Memory B cell (primary cell): ENCODE data around the gene HSPA6.
A peak's percentile ranks its signal among the peaks of the same experiment; 100 is the strongest.
"Not testable (repeated sequence)": the region's sequence is repeated elsewhere in the genome, so short reads cannot be mapped to it uniquely, and the experiment has no call there.

ENCODE experiments used
- ATAC-seq: fragments of 150-1000 bp; cut with Tn5 transposase; 2 replicates; pipeline ENCODE4 v1.10.0; 2021; ENCODE audit warnings: low read depth, mild to moderate bottlenecking, moderate library complexity
- DNase-seq, 2 donors: peaks; one replicate each; pipeline ENCODE4 v3.0.0; 2022; ENCODE audit warnings: low spot score in 2 of 2
- H3K27ac Mint-ChIP-seq: one replicate; pipeline ENCODE4 v1.8.0; 2022; ENCODE audit warnings: mild to moderate bottlenecking, moderate library complexity, mixed read lengths
- H3K27me3 Mint-ChIP-seq: one replicate; pipeline ENCODE4 v1.8.0; 2022; ENCODE audit warnings: mixed read lengths
- H3K36me3 Mint-ChIP-seq: one replicate; pipeline ENCODE4 v1.8.0; 2022; ENCODE audit warnings: mild to moderate bottlenecking, mixed read lengths
- H3K4me1 Mint-ChIP-seq: one replicate; pipeline ENCODE4 v1.8.0; 2022; ENCODE audit warnings: mixed read lengths
- H3K4me3 Mint-ChIP-seq: one replicate; pipeline ENCODE4 v1.8.0; 2022; ENCODE audit warnings: mild to moderate bottlenecking, moderate library complexity, mixed read lengths
- H3K9me3 Mint-ChIP-seq: one replicate; pipeline ENCODE4 v1.8.0; 2022; ENCODE audit warnings: mixed read lengths

HSPA6 gene

DNA sequence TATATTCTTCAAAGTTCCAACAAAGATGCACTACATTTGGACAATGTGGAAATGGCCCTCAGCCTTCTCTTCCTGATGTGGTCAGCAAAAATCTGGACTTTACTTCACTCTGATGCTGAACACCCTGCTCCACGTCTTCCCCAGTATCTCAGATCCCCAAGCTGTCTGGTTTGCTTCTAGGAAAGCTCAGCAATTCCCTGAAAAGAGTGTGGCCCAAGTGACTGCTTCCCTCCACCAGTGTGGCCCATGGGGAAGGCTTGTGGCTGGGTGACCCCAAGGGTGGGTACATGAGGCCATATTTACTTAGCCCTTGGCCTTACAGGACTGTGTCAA is 10.9 kb upstream of the HSPA6 start:
- not testable (repeated sequence) for H3K36me3 Mint-ChIP-seq, H3K9me3 Mint-ChIP-seq, DNase-seq, H3K4me3 Mint-ChIP-seq, H3K4me1 Mint-ChIP-seq, H3K27me3 Mint-ChIP-seq, H3K27ac Mint-ChIP-seq, ATAC-seq

- not testable (repeated sequence) for ATAC-seq, H3K9me3 Mint-ChIP-seq, H3K27ac Mint-ChIP-seq, H3K36me3 Mint-ChIP-seq, H3K4me3 Mint-ChIP-seq, H3K4me1 Mint-ChIP-seq, DNase-seq, H3K27me3 Mint-ChIP-seq
These were observed 10.4 kb upstream of the HSPA6 start for GRCh38 chr1:161513953-161514352.

- DNase-seq, H3K4me1 Mint-ChIP-seq, ATAC-seq, H3K36me3 Mint-ChIP-seq, H3K27me3 Mint-ChIP-seq, H3K9me3 Mint-ChIP-seq: not testable (repeated sequence)
- H3K4me3 Mint-ChIP-seq, result peak overlapping the region; percentile 87
- peak overlapping the region; percentile 99 for H3K27ac Mint-ChIP-seq
These were observed 1.1 kb upstream of the HSPA6 start for GRCh38 chr1:161523041-161523816.

GRCh38 chr1:161524742-161525291 is 477 bp downstream of the HSPA6 start:
- H3K4me1 Mint-ChIP-seq, H3K9me3 Mint-ChIP-seq, H3K27me3 Mint-ChIP-seq, H3K36me3 Mint-ChIP-seq, H3K27ac Mint-ChIP-seq: not testable (repeated sequence)
- ATAC-seq (peak; percentile 12), DNase-seq (peak in 1 of 2 donors; percentile 37)
- peak overlapping the region; percentile 81 for H3K4me3 Mint-ChIP-seq

DNA sequence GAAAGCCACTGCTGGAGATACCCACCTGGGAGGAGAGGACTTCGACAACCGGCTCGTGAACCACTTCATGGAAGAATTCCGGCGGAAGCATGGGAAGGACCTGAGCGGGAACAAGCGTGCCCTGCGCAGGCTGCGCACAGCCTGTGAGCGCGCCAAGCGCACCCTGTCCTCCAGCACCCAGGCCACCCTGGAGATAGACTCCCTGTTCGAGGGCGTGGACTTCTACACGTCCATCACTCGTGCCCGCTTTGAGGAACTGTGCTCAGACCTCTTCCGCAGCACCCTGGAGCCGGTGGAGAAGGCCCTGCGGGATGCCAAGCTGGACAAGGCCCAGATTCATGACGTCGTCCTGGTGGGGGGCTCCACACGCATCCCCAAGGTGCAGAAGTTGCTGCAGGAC is 981 bp downstream of the HSPA6 start:
- not testable (repeated sequence) for H3K27ac Mint-ChIP-seq, ATAC-seq, H3K27me3 Mint-ChIP-seq, H3K36me3 Mint-ChIP-seq, H3K4me1 Mint-ChIP-seq, H3K9me3 Mint-ChIP-seq, DNase-seq
- peak overlapping the region; percentile 81 for H3K4me3 Mint-ChIP-seq

DNA sequence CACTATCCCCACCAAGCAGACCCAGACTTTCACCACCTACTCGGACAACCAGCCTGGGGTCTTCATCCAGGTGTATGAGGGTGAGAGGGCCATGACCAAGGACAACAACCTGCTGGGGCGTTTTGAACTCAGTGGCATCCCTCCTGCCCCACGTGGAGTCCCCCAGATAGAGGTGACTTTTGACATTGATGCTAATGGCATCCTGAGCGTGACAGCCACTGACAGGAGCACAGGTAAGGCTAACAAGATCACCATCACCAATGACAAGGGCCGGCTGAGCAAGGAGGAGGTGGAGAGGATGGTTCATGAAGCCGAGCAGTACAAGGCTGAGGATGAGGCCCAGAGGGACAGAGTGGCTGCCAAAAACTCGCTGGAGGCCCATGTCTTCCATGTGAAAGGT is 1.6 kb downstream of the HSPA6 start:
- H3K4me3 Mint-ChIP-seq, H3K4me1 Mint-ChIP-seq, H3K27me3 Mint-ChIP-seq: not testable (repeated sequence)

GRCh38 chr1:161528550-161528949 is 4.2 kb downstream of the HSPA6 start:
- not testable (repeated sequence) for H3K27ac Mint-ChIP-seq, ATAC-seq, H3K9me3 Mint-ChIP-seq, H3K4me1 Mint-ChIP-seq, DNase-seq, H3K36me3 Mint-ChIP-seq, H3K27me3 Mint-ChIP-seq, H3K4me3 Mint-ChIP-seq

More for the DNA sequence above, 1.6 kb downstream of the HSPA6 start:
- not testable (repeated sequence) for DNase-seq, ATAC-seq, H3K27ac Mint-ChIP-seq, H3K36me3 Mint-ChIP-seq, H3K9me3 Mint-ChIP-seq

GRCh38 chr1:161529463-161530104 is 5.2 kb downstream of the HSPA6 start:
- not testable (repeated sequence) for H3K27me3 Mint-ChIP-seq, ATAC-seq, H3K36me3 Mint-ChIP-seq, H3K9me3 Mint-ChIP-seq, DNase-seq, H3K4me1 Mint-ChIP-seq
- Mint-ChIP-seq H3K4me3 (peak overlapping the region; percentile 89), H3K27ac (peak overlapping the region; percentile 99)

- not testable (repeated sequence) for H3K4me1 Mint-ChIP-seq, H3K36me3 Mint-ChIP-seq, H3K27me3 Mint-ChIP-seq, H3K9me3 Mint-ChIP-seq
- peak overlapping the region; percentile 89 for H3K4me3 Mint-ChIP-seq
- H3K27ac Mint-ChIP-seq, result peak overlapping the region; percentile 99
- ATAC-seq (peak; percentile 42), DNase-seq (peak; percentile 55 to 65)
These were observed 5.8 kb downstream of the HSPA6 start for GRCh38 chr1:161530158-161530557.

DNA sequence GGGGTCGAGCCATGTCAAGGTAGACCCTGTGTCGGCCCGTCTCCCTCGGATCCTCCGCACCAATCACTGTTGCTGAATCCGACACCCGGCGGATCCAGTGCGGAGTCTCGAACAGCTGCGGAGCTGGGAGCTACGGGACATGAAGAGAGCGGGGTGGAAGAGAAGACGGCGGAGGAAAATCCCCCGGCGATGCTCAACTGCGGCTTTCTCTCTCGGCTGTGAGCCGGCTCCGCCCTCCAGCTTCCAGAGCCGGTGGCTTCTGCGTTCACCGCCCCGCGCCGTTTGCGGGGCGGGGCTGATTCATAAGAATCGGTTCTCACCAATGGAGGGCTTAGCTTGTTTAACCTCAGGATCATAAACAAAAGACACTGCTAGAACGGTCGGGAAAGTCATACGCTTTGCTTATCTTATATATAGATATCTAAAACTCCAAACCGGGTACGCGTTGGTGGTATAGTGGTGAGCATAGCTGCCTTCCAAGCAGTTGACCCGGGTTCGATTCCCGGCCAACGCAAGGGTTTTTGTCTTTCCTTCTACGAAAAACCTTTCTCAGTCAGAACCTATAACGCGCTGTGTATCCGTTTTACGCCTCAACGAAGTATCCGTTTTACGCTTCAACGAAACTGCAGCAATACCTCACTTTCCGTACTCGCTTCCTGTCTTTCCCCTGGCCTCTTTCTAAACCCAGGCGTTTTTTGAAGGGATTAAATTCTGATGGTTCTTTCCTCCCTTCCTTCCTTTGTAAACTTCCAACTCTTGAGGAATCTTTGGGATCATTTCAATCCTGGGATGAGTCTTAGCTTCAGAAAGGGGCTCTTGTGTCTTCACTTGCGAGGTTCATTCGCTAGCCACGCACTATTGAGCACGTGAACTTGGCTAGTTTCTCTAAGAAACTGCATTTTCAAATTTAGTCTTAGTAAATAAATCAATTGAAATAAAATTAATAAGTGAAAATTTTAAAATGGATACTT is 6.6 kb downstream of the HSPA6 start:
- not testable (repeated sequence) for H3K36me3 Mint-ChIP-seq

GRCh38 chr1:161531986-161532643 is 7.8 kb downstream of the HSPA6 start:
- Mint-ChIP-seq H3K9me3 (no peaks in the 10 kb centered on the region), H3K4me3 (peak overlapping the region; percentile 12), H3K36me3 (no peaks in the 10 kb centered on the region), H3K27ac (no peak overlapping the region), H3K27me3 (no peaks in the 10 kb centered on the region), H3K4me1 (peaks cover 6% of the 10 kb centered on the region)
- ATAC-seq, result no peak
- DNase-seq, result no peak

More for the DNA sequence above, 6.6 kb downstream of the HSPA6 start:
- not testable (repeated sequence) for H3K9me3 Mint-ChIP-seq, H3K27me3 Mint-ChIP-seq, H3K4me1 Mint-ChIP-seq
- peak; percentile 78 for ATAC-seq
- Mint-ChIP-seq H3K4me3 (peak overlapping the region; percentile 89), H3K27ac (peak overlapping the region; percentile 99)
- peak; percentile 73 to 82 for DNase-seq

DNA sequence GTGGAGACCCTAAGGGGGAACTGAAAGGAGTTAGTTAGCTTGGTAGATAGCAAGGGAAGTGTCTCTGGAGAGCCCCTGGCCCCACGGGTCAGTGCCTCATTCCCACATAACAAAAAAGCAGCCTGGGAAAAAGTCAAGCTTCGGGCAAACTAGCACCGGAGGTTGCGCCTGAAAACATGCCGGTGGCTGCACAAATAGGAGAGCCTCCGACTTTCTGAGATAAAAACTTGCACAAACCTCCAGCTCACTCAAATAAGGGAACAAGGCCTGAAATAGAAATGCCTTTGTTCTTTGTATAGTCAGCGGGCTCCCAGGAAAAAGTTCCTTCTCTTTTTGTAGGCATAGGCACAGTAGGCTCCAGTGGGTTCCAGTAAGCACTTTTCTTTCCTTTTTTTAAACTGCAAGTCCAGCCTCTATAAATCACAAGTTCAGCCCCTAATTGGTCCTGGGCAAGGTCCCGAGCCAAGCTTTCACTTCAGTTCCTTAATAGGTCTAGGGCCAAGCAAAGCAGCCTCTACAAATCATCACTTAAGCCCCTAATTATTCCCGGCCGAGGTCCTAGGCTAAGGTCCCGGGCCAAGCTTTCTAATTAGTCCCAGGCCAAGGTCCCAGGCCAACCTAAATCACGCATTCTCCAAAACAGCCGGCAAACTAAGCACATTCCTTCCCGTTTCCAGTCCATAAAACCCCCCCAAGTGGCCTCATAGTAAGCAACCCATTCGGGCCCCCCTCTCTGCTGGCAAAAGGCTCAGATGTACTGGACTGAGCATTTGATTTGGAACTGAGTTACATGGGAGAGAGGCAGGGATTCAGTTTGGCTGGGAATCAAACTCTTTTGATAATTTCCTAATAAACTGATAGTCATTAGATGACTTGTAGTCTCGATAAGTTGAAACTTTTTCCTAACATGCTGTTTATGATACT is 8.6 kb downstream of the HSPA6 start:
- not testable (repeated sequence) for H3K36me3 Mint-ChIP-seq, H3K27me3 Mint-ChIP-seq, ATAC-seq, H3K4me1 Mint-ChIP-seq, H3K9me3 Mint-ChIP-seq, H3K27ac Mint-ChIP-seq, DNase-seq
- H3K4me3 Mint-ChIP-seq, result peak overlapping the region; percentile 12
